ENCODE measurements around the gene SDR42E1. TPM values are rescaled to one million over a fixed set of nuclear protein-coding genes. Genes with fewer than 3 reads are reported as not detected.

The SDR42E1 gene
- total RNA-seq, 2 donors from 2014 or later: 6.1 to 12.6 TPM

GRCh38 chr16:82046541-82046940, 35.3 kb upstream of the SDR42E1 start:
- ATAC-seq (no peak), DNase-seq (ENCODE audit: low spot score) (no peak)
- Mint-ChIP-seq H3K4me1 (ENCODE audit: low read depth in 2 of 2) (no peaks in the 10 kb centered on the region), H3K36me3 (no peaks in the 10 kb centered on the region), H3K27ac (no peak overlapping the region), H3K4me3 (no peak overlapping the region), H3K9me3 (no peaks in the 10 kb centered on the region), H3K27me3 (peaks cover 26 to 30% of the 10 kb centered on the region in 2 donors)

GRCh38 chr16:82045465-82045864, 34.2 kb upstream of the SDR42E1 start:
- H3K36me3 Mint-ChIP-seq: no peaks in the 10 kb centered on the region
- no peaks in the 10 kb centered on the region for H3K4me1 Mint-ChIP-seq (ENCODE audit: low read depth in 2 of 2)
- no peak overlapping the region for H3K27ac Mint-ChIP-seq
- H3K27me3 Mint-ChIP-seq: peaks cover 24% of the 10 kb centered on the region in 2 donors
- no peak overlapping the region for H3K4me3 Mint-ChIP-seq
- ATAC-seq (no peak), DNase-seq (ENCODE audit: low spot score) (no peak)
- no peaks in the 10 kb centered on the region for H3K9me3 Mint-ChIP-seq

- H3K9me3 Mint-ChIP-seq: no peaks in the 10 kb centered on the region
- H3K4me3 Mint-ChIP-seq: no peak overlapping the region
- H3K4me1 Mint-ChIP-seq (ENCODE audit: low read depth in 2 of 2): no peaks in the 10 kb centered on the region
- H3K27ac Mint-ChIP-seq: no peak overlapping the region
- DNase-seq (ENCODE audit: low spot score) (no peak), ATAC-seq (no peak)
- H3K36me3 Mint-ChIP-seq: no peaks in the 10 kb centered on the region
- H3K27me3 Mint-ChIP-seq: peaks cover 19 to 20% of the 10 kb centered on the region in 2 donors
These were observed 33.3 kb upstream of the SDR42E1 start for GRCh38 chr16:82044585-82044911.

- Mint-ChIP-seq H3K4me3 (no peak overlapping the region), H3K4me1 (ENCODE audit: low read depth in 2 of 2) (no peaks in the 10 kb centered on the region), H3K9me3 (no peaks in the 10 kb centered on the region), H3K27ac (no peak overlapping the region), H3K36me3 (no peaks in the 10 kb centered on the region), H3K27me3 (peaks cover 23 to 25% of the 10 kb centered on the region in 2 donors)
- DNase-seq (ENCODE audit: low spot score) (no peak), ATAC-seq (no peak)
These were observed 32.7 kb upstream of the SDR42E1 start for GRCh38 chr16:82043680-82044584.

- no peaks in the 10 kb centered on the region for H3K36me3 Mint-ChIP-seq
- no peaks in the 10 kb centered on the region for H3K4me1 Mint-ChIP-seq (ENCODE audit: low read depth in 2 of 2)
- no peak for DNase-seq (ENCODE audit: low spot score)
- peaks cover 21 to 24% of the 10 kb centered on the region in 2 donors for H3K27me3 Mint-ChIP-seq
- H3K27ac Mint-ChIP-seq: no peak overlapping the region
- H3K4me3 Mint-ChIP-seq: no peak overlapping the region
- ATAC-seq: no peak
- H3K9me3 Mint-ChIP-seq: no peaks in the 10 kb centered on the region
These were observed 31.6 kb upstream of the SDR42E1 start for GRCh38 chr16:82042846-82043245.

GRCh38 chr16:82042144-82042543, 30.9 kb upstream of the SDR42E1 start:
- DNase-seq (ENCODE audit: low spot score) (no peak), ATAC-seq (no peak)
- Mint-ChIP-seq H3K27ac (no peak overlapping the region), H3K9me3 (no peaks in the 10 kb centered on the region), H3K27me3 (peaks cover 14 to 17% of the 10 kb centered on the region in 2 donors), H3K4me1 (ENCODE audit: low read depth in 2 of 2) (no peaks in the 10 kb centered on the region), H3K4me3 (no peak overlapping the region), H3K36me3 (no peaks in the 10 kb centered on the region)

- Mint-ChIP-seq H3K27me3 (peaks cover 10 to 15% of the 10 kb centered on the region in 2 donors), H3K4me3 (no peak overlapping the region), H3K9me3 (no peaks in the 10 kb centered on the region), H3K4me1 (ENCODE audit: low read depth in 2 of 2) (no peaks in the 10 kb centered on the region), H3K36me3 (no peaks in the 10 kb centered on the region), H3K27ac (no peak overlapping the region)
- ATAC-seq: no peak
- DNase-seq (ENCODE audit: low spot score): no peak
These were observed 30.3 kb upstream of the SDR42E1 start for GRCh38 chr16:82041542-82041941.

GRCh38 chr16:82040296-82040695, 29.0 kb upstream of the SDR42E1 start:
- DNase-seq (ENCODE audit: low spot score): no peak
- no peaks in the 10 kb centered on the region for H3K4me1 Mint-ChIP-seq (ENCODE audit: low read depth in 2 of 2)
- peaks cover 13 to 22% of the 10 kb centered on the region in 2 donors for H3K27me3 Mint-ChIP-seq

GRCh38 chr16:82037666-82038065, 26.4 kb upstream of the SDR42E1 start:
- no peak for ATAC-seq
- H3K36me3 Mint-ChIP-seq: no peaks in the 10 kb centered on the region

More at GRCh38 chr16:82040296-82040695, 29.0 kb upstream of the SDR42E1 start:
- ATAC-seq: no peak
- Mint-ChIP-seq H3K36me3 (no peaks in the 10 kb centered on the region), H3K4me3 (no peak overlapping the region), H3K27ac (no peak overlapping the region), H3K9me3 (no peaks in the 10 kb centered on the region)

GRCh38 chr16:82037251-82037650, 26.0 kb upstream of the SDR42E1 start:
- H3K4me1 Mint-ChIP-seq (ENCODE audit: low read depth in 2 of 2): no peaks in the 10 kb centered on the region
- peaks cover 22 to 27% of the 10 kb centered on the region in 2 donors for H3K27me3 Mint-ChIP-seq
- no peaks in the 10 kb centered on the region for H3K9me3 Mint-ChIP-seq
- DNase-seq (ENCODE audit: low spot score) (no peak), ATAC-seq (no peak)
- H3K36me3 Mint-ChIP-seq: no peaks in the 10 kb centered on the region
- no peak overlapping the region for H3K27ac Mint-ChIP-seq
- H3K4me3 Mint-ChIP-seq: no peak overlapping the region

More at GRCh38 chr16:82037666-82038065, 26.4 kb upstream of the SDR42E1 start:
- Mint-ChIP-seq H3K4me1 (ENCODE audit: low read depth in 2 of 2) (no peaks in the 10 kb centered on the region), H3K4me3 (no peak overlapping the region), H3K27ac (no peak overlapping the region), H3K9me3 (no peaks in the 10 kb centered on the region), H3K27me3 (peaks cover 22 to 24% of the 10 kb centered on the region in 2 donors)
- no peak for DNase-seq (ENCODE audit: low spot score)

- peaks cover 22 to 24% of the 10 kb centered on the region in 2 donors for H3K27me3 Mint-ChIP-seq
- peak in 1 of 2 donors; percentile 29 for ATAC-seq
- H3K9me3 Mint-ChIP-seq: no peaks in the 10 kb centered on the region
- DNase-seq (ENCODE audit: low spot score): no peak
- H3K4me1 Mint-ChIP-seq (ENCODE audit: low read depth in 2 of 2): no peaks in the 10 kb centered on the region
- H3K4me3 Mint-ChIP-seq: no peak within 1 kb of the TSS
- no peaks in the 10 kb centered on the region for H3K36me3 Mint-ChIP-seq
- no peak within 1 kb of the TSS for H3K27ac Mint-ChIP-seq
These were observed 23.8 kb upstream of the SDR42E1 start, which contains the start of gene HSD17B2 for GRCh38 chr16:82034981-82035612. TSS of gene HSD17B2 (plus strand) at chr16:82035253. CDS start at chr16:82035425, 172 bp downstream.

- H3K27ac Mint-ChIP-seq: no peak overlapping the region
- H3K4me3 Mint-ChIP-seq: no peak overlapping the region
- DNase-seq (ENCODE audit: low spot score) (no peak), ATAC-seq (no peak)
- no peaks in the 10 kb centered on the region for H3K36me3 Mint-ChIP-seq
- H3K4me1 Mint-ChIP-seq (ENCODE audit: low read depth in 2 of 2): no peaks in the 10 kb centered on the region
- no peaks in the 10 kb centered on the region for H3K9me3 Mint-ChIP-seq
- H3K27me3 Mint-ChIP-seq: peaks cover 14 to 21% of the 10 kb centered on the region in 2 donors
These were observed 22.5 kb upstream of the SDR42E1 start for GRCh38 chr16:82033683-82034300.

GRCh38 chr16:82033006-82033405, 21.7 kb upstream of the SDR42E1 start:
- H3K9me3 Mint-ChIP-seq: no peaks in the 10 kb centered on the region
- no peak overlapping the region for H3K4me3 Mint-ChIP-seq
- H3K27ac Mint-ChIP-seq: no peak overlapping the region
- DNase-seq (ENCODE audit: low spot score): no peak
- ATAC-seq: peak in 1 of 2 donors; percentile 4
- H3K4me1 Mint-ChIP-seq (ENCODE audit: low read depth in 2 of 2): no peaks in the 10 kb centered on the region
- peaks cover 8 to 17% of the 10 kb centered on the region in 2 donors for H3K27me3 Mint-ChIP-seq
- H3K36me3 Mint-ChIP-seq: no peaks in the 10 kb centered on the region

Data from natural killer cell treated with Interleukin-12 subunit alpha and Interleukin-12 subunit beta and Interleukin-15 and Interleukin-18, amount 100 ng/mL, for 72 hours (primary cell).